GM18499 (cell line): Measurements from ENCODE around the gene CDC42EP3.

ENCODE experiments used
- ATAC-seq: cut with Tn5 transposase; IDR thresholded peaks from one replicate; pipeline ENCODE4 v1.9.1; 2021; ENCODE audit warnings: moderate number of reproducible peaks; ENCODE audit not compliant: insufficient read depth, unreplicated experiment

The CDC42EP3 gene

DNA sequence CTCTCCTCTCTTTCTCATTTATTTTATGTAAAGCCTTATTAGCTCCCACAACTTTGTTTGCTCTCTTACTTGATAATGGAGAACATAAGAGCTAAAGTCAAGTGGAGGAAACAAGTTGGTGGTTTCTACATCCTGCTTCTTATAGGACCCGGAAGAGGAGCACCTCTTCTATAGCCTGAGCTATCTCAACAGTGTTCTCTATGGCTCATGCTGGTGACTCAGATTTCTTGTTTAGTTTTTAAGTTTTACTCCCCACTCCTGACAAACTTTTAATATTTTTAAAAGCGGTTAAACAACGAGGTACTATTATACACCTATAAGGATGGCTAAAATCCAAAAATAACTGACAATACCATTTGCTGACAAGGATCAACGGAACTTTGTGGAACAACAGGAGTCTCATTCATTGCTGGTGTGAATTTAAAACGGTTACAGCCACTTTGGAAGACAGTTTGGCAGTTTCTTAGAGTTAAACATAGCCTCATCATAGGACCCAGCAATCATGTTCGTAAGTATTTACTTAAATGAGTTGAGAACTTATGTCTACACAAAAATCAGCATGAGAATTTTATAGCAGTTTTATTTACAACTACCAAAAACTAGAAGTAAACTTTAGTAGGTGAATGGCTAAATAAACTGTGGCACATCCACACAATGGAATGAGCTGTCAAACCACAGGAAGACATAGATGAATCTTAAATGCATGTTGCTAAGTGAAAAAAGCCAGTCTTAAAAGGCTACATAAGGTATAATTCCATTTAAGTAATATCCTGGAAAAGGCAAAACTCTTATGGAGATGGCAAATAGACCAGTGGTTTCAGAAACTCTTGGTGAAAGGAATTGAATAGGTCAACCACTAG, 12.7 kb upstream of the CDC42EP3 start:
- ATAC-seq, result no peak

DNA sequence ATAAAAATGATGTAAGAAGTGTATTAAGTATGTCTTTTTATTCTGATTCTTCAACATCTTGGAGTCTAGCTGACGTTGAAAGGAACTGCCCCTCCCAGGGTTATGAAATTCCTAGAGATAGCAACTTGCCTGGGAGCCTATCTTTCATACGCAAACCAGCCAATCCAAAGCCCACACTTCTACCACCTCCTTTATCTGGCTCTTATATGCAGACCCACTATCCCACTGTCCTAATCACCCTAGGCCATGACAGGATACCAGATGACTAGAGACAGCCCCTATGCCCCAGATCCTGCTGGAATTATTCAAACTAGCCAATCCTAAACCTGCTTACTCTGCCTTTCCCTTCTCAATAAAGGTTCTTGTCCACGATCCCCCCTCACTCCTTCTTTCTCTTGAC, 11.8 kb upstream of the CDC42EP3 start:
- no peak for ATAC-seq

GRCh38 chr2:37682473-37682872, 11.0 kb upstream of the CDC42EP3 start:
- no peak for ATAC-seq

GRCh38 chr2:37681587-37681986, 10.1 kb upstream of the CDC42EP3 start:
- ATAC-seq, result no peak

- ATAC-seq, result no peak
These were observed 7.7 kb upstream of the CDC42EP3 start for GRCh38 chr2:37679072-37679695.

- no peak for ATAC-seq
These were observed 4.8 kb upstream of the CDC42EP3 start for GRCh38 chr2:37676274-37676673.

DNA sequence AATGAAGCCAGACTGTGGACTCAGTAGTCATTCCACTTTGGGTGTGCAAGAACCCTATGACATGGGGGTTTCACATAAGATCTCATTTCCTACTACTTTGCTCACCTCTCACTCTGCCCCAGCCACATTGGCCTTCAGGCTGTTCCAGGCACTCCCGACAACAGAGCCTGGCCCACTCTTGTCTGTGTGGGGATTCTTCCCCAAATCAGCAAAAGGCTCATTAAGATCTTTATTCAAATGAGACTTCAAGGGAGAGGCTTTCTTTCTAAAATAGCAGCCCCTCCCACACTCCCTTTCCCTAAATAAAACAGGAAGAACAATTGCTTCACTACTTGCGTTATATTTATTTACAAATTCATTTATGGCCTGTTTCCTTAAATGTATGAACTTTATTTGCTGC, 3.5 kb upstream of the CDC42EP3 start:
- ATAC-seq, result no peak

DNA sequence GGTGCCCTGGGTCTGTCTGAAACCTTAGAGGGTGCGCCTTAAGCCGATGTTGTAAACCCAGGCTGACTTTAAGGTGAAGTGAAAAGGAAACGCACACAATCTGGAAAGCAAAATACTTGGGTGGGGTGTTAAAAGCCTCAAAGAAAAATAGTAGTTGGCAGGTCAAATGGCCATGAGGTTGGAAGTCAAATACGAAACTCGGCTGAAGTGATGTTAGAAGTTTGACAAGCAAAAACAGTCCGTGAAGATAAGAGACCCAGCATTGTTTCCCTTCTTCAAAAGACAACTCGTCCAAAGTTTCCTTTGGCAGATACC, 1.4 kb upstream of the CDC42EP3 start:
- no peak for ATAC-seq

DNA sequence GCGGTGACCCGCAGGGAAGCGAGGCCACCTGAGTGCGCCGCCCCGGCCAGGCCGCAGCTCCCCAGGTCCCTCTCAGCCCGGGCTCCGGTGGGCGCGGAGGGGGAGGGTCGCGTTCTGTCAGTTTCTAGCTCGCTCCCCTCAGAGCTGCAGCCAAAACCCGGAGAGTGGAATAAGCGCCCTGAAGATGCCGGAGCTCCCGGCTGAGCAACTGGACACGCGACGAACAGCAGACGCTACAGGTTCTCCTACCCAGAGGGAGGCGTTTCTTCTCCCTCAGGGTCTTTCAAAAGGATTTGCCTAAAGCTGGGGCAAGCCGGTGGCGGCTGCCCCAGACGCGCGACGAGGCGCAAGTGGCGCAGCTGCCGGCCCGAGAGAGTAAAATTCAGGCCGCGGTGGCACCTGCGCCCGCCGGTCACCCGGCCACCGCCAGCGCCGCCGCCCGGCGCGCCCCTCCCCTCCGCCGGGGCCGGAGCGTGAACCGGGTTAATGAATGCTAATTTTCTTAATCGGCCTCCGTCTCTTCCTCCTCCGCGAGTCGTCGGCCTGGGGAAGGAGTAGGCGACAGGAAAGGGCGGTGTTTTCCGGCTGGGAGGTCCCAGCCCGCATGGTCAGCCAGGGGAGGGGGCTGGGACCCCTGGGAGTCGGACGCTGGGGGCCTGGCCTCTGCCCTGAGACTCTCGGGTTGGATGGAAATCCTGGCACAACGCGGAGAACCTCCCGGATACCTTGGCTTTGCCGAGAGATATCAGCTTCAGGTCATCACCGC, 845 bp upstream of the CDC42EP3 start:
- ATAC-seq, result peak; percentile 31

- ATAC-seq, result no peak
These were observed 318 bp upstream of the CDC42EP3 start for GRCh38 chr2:37671816-37672103.

GRCh38 chr2:37670378-37671008, 949 bp downstream of the CDC42EP3 start:
- ATAC-seq, result no peak

DNA sequence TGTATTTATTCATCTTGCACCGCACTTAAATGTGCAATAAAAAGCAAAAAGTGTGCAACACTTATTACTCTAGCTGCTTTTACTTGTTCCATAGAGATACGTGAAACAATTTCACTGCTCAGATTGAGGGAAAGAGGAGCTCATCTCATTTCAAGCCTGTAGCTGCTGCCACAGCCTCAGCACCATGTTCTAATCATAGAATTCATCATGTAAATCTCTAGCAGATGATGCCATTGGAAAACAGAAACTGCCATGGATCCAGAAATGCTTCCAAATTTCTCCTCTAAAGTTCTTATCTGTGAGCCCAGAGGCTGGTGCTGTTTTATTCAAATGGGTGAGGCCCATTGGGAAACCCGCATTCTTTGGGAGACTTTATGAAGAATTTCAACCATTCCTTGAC, 2.0 kb downstream of the CDC42EP3 start:
- no peak for ATAC-seq

- no peak for ATAC-seq
These were observed 3.7 kb downstream of the CDC42EP3 start for GRCh38 chr2:37667704-37668103.

GRCh38 chr2:37666772-37667171, 4.7 kb downstream of the CDC42EP3 start:
- ATAC-seq, result no peak

- ATAC-seq, result no peak
These were observed 5.7 kb downstream of the CDC42EP3 start for GRCh38 chr2:37665604-37666362.

GRCh38 chr2:37665043-37665442, 6.4 kb downstream of the CDC42EP3 start:
- no peak for ATAC-seq

DNA sequence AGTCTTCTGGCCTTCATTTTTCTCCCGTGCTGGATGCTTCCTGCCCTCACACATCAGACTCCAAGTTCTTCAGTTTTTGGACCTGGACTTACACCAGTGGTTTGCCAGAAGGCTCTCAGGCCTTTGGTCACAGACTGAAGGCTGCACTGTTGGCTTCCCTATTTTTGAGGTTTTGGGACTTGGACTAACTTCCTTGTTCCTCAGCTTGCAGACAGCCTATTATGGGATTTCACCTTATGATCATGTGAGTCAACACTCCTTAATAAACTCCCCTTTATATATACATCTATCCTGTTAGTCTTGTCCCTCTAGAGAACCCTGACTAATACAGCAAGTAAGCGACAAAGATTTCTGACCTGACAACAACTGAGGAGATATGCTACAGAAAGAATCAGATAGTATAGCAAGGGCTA, 7.2 kb downstream of the CDC42EP3 start:
- no peak for ATAC-seq

DNA sequence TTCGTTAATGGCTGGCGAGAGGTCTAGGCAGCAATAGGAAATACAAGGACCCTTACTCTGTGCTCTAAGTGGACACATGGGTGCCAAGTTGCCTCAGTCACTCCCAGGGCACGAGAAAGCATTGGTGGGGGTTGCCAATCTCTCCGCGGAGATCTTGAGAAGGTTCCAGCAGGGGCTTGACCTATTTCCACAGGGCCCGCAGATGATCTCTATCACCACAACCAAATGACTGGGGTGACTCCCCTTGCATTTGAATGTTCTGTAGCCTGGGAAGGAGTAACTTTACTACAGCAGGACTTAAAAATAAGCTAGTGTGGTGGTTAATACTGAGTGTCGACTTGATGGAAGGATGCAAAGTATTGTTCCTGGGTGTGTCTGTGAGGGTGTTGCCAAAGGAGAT, 8.1 kb downstream of the CDC42EP3 start:
- no peak for ATAC-seq

GRCh38 chr2:37659723-37660122, 11.7 kb downstream of the CDC42EP3 start:
- no peak for ATAC-seq

GRCh38 chr2:37658682-37659081, 12.8 kb downstream of the CDC42EP3 start:
- ATAC-seq, result no peak
